Measurements from ENCODE around the gene MOGAT3.

MOGAT3 gene, protein sequence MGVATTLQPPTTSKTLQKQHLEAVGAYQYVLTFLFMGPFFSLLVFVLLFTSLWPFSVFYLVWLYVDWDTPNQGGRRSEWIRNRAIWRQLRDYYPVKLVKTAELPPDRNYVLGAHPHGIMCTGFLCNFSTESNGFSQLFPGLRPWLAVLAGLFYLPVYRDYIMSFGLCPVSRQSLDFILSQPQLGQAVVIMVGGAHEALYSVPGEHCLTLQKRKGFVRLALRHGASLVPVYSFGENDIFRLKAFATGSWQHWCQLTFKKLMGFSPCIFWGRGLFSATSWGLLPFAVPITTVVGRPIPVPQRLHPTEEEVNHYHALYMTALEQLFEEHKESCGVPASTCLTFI

DNA sequence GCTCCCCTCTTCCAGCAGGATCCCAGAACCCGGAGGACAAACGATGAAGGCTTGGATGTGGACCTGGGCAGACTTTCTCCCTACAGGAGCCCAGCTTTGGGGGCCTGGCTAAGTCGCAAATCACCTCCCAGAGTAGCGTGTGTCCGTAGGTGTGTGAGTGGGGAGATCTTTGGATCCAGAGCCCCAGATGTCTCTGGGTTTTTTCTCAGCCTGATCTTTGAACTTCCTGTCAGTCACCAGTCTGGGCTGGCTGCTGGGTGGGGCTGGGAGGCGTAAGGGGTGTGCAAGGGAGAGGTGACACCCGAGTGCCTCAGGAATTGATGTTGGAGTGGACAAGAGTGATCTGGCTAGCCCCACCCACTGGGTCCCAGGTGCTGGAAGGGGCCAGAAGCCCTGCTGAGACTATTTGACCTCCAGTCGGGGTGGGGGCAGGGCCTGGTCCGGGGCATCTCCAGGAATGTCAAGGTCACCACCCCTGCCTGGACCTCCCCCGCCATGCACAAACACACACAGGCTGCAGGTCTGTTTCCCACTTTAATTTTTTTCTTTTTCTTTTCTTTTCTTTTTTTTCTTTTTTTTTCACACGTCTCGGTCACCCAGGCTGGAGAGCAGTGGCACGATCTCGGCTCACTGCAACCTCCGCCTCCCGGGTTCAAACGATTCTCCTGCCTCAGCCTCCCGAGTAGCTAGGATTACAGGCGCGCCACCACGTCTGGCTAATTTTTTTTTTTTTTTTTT is at the start of gene MOGAT3:
Gene MOGAT3, minus strand, starts transcription at position 175 of the 738 bp plus-strand sequence. CDS start 182 bp downstream, outside the sequence.
- no peak for DNase-seq

DNA sequence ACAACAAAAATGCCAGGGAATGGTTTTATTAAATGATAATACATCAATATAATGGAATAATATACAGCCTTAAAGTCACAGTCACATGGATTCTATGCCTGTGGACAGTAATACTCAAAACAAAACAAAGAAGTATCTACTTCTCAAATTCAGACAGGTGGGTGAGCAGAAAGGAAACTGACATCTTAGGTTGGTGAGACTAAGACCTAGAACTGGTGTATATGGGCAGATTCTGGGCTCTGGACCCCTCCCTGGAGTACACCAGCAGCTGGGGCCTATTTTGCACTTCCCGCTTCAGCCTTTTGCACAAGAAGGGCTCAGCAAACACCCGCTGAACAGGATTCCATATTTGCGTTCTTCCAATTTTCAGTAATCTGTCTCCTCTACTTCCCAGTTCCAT is 49.5 kb upstream of the MOGAT3 start:
- DNase-seq, result peak; percentile 12

DNA sequence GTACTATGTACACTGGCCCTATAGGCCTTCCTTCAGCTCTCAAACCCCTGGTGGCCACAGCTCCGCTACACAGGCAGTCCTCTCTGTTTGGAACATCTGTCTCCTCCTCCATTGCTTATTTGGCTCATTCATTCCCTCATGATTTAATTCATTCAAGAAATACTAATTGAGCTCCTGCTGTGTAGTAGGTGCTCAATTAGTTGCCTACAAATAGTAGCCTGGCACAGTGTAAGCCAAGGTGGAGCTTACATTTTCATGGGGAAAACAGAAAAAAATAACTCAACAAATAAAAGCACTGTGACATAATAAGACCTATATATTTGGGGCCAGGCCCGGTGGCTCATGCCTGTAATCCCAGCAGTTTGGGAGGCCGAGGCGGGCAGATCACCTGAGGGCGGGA is 47.4 kb upstream of the MOGAT3 start:
- no peak for DNase-seq

DNA sequence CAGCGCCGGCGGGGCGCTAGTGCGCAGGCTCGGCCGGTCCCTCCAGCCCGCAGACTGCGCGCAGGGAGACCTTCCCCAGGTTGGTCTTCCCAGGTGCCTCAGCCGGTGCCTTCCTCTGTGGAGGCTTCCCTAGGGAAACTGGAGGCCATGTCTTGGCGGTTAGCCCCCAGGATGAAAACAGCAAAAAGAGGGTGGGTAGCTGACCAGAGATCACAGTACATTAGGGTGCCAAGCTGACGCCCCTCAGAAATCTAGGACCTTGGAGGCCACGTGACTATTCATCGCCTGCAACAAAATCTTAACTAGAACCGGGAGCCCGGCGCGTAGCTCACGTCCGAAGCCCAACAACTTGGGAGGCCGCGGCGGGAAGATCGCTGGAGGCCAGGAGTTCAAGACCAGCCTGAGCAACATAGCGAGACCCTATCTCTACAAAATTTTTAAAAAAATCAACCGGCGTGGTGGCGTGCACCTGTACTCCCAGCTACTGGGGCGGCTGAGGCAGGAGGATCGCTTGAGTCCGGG is 44.4 kb upstream of the MOGAT3 start:
- no peak for DNase-seq

DNA sequence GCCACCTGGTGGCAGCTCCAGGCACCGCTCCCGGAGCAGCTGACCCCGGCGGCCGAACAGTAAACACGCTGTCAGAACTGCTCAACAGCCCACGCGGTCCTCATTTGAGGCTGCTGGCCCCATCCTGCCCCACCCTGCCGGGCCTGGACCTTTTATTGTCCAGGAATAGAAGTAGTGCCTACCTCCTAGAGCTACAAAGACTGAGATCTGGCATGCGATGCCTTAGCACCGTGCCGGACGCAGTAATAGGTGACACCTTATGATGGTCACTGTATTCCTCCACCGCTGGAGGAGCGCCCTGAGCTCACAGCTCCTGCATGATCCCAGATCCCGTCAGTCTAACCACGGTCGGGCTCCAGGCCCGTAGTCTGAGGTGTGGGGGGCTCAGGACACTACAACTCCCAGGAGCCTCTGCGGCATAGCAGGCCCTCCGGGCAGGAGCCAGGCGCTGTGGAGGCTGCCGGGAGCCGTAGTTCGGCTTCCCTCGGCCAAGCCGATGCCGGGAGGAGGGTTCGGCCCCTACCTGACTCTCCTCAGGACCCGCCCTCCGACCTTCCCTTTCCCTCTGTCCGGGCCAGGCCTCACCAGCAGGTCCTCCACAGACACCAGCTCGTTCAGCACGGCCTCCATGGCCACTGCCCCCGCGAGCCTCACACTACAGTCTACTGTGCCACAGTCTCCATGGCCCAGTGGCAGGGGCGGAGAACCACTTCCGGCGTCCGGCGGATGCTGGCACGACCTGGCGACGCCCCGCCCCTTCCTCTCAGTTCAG is 43.7 kb upstream of the MOGAT3 start, which contains the start of gene FIS1:
Gene FIS1, minus strand, starts transcription at position 707 of the 772 bp plus-strand sequence. Its CDS starts 77 bp downstream, at position 630.
- peak; percentile 81 for DNase-seq

DNA sequence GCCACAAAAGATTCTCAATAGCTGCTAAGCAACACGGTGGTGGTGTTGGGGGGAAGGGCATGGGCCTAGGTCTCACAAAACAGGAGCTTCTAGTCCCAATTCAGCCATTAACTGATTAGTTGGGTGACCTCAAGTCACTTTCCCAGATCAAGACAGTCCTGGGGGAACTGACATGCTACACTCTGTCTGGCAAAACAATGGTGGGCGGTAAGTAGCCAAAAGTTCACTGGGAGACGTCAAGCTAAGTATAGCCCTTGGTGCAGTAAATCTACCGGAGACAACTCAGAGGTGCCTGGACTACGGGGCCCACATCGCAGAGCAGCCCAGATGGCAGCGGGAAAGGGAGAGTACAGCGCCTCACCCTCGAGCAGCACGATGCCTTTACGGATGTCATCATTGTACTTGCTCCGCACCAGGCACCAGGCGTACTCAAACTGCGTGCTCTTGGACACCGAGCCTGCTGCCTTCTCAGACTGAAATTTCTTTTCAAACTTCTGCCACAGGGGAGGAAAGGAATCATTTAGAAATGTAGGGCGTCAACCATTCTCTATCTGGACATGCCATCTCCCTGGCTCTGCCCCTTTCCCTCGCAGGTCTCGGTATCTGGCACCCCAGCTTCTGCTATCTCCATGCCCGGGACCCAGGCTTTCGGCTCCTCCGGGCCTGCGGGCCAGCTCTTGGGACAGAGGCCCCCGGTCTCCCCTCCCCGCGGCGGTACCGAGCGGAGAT is 43.0 kb upstream of the MOGAT3 start:
- peak; percentile 30 for DNase-seq

DNA sequence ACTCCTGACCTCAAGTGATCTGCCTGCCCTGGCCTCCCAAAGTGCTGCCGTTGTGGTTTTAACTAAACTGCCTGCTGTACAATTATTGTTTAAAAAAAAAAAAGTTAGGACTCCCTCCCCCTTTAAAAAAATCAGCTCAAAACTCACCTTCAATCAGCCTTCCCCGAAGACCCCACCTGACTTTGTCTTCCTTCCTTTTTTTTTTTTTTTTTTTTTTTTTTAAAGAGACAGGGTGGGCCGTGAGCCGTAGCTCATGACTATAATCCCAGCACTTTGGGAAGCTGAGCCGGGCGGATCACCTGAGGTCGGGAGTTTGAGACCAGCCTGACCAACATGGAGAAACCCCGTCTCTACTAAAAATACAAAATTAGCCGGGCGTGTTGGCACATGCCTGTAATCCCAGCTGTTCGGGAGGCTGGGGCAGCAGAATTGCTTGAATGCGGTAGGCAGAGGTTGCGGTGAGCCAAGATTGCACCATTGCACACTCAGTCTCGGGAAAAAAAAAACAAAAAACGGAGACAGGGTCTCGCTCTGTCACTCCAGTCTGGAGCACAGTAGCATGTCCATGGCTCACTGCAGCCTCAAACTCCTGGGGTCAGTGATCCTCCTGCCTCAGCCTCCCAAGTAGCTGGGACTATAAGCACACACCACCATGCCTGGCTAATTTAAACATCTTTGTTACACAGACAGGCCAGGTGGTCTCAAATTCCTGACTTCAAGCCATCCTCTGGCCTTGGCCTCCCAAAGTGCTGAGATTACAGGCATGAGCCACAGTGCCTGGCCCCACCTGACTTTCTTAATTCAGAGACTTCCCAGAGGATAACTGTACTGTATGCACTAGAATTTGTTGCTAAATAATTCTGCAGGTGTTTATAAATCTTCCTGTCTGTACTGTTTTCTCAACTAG is 40.9 kb upstream of the MOGAT3 start:
- DNase-seq, result peak; percentile 84

DNA sequence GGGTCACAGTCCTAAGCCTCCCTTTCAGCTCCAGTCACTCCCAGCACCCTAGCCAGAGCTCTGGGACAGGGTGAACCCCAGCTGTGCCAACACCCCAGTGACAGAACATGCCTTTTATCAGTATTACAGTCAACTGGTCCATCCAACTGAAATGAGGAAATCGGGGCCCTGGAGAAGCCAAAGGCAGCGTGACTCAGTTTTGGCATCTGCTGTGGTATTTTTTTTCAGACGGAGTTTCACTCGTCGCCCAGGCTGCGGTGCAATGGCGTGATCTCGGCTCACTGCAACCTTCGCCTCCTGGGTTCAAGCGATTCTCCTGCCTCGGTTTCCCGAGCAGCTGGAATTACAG is 40.2 kb upstream of the MOGAT3 start:
- DNase-seq, result peak; percentile 92

DNA sequence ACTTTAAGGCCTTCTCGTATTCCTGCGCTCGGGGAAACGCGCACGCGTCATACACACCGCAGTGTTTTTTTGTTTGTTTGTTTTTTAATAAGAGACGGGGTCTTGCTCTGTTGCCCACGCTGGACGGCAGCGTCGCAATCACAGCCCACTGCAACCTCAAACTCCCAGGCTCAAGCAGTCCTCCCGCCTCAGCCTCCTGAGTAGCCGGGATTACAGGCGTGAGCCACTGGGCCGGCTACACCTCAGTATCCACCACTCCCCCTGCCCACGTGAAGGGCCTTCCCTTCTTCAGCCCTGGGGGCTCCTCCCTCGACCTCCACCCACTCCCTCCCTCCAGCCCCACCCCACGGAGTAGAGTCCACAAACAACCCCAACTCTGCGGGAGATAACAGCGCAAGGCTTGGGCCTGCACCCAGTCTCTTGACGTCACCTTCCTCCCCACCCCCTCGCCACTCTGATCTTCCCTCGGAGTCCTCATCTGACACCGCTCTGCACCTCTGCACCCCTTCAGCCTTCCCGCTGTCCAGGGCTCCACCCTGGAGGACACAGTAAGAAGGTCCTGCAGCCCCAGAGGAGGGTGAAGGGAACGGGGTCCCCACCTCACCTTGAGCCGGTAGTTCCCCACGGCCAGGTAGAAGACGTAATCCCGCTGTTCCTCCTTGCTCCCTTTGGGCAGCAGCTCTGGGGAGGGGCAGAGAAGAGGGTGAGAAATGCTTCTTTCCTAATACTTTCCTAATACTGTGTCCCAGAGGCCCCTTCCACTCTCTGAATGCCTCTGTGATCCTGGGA is 39.6 kb upstream of the MOGAT3 start:
- no peak for DNase-seq

DNA sequence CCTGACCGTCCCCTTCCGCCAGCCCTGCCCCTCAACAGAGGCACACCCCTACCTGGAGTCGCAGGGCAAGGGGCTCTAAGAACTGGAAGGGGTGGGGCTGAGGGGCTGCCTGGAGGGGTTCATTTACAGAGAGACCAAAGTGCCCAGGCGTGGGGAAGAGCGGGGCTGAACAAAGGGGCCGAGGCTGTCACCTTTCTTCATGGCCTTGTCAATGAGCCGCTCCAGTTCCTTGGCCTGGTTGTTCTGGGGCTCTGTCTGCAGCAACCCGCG is 39.0 kb upstream of the MOGAT3 start:
- DNase-seq, result no peak

DNA sequence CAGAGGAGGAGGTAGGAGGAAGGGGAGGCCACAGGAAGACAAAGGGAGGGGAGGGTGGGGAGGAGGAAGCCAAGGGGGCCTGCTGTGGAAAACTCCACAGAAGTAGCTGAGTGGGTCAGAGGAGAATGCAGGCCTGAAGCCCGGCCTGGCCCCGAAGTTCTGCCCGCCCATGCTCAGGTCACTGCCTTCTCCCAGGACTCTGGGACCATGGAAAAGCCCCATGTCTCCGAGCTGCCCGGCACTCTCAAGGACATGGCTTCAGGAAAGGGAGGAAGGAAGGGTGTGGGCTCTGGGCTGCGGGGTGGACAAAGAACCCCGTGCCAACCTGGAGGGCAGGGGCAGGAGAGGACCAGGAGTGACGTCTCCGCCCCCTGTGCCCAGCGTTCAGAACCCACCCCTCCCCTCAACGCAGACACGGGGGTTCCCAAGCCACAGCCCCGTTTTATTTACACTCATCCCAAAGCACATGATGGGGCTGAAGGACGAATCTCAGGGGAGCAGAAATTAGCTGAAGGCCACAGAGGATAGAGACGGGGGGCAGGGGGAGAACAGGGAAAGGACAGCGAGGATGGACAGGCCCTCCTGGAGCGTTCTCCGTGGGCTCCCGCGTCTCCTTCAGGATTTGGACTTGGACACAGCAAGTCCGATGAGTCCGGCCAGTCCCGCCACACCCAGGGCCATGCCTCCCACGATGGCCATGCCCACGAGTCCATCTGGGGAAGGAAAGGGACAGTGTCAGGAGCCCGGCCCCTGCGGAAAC is 38.5 kb upstream of the MOGAT3 start:
- DNase-seq, result no peak

DNA sequence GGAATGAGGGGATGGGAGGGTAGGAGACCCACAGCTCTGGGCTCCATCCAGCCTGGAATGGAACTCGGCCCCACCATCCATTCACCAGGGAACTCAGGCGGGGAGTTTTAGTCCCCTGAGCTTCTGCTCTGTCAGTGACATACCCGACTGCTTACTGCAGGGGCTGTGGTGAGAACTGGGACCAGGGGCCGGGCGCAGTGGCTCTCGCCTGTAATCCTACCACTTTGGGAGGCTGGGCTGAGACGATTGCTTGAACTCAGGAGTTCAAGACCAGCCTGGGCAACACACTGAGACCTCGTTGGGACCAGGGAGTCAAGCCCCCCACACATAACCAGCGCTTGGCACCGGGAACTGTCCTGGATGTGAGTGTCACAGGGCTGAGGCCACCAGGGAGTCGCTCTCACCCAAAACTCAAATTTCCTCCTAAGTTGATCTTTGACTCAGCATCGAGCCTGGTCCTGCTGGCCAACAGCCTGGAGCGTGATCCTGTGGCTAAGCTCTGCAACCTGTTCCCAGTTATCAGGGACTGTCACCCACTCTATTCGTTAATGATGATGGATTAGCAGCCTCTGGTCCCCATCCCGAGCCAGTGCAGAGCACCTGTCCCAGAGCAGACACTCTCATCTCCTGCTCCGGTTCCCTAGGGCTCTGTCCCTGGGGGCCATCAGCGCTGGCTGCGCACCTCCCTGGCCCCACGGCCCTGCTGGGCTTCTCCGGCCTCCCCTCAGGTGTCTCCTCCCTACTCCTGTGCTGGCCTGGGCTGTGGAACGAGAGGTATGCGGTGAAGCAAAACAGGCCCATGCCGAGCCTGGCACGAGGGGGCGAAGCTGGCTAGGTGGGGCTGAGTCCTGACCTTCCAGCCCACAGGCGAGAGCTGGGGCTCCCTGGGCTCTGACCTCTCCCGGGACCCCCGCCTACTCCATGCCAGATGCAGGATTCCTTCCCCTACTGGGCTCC is 37.7 kb upstream of the MOGAT3 start:
- no peak for DNase-seq

DNA sequence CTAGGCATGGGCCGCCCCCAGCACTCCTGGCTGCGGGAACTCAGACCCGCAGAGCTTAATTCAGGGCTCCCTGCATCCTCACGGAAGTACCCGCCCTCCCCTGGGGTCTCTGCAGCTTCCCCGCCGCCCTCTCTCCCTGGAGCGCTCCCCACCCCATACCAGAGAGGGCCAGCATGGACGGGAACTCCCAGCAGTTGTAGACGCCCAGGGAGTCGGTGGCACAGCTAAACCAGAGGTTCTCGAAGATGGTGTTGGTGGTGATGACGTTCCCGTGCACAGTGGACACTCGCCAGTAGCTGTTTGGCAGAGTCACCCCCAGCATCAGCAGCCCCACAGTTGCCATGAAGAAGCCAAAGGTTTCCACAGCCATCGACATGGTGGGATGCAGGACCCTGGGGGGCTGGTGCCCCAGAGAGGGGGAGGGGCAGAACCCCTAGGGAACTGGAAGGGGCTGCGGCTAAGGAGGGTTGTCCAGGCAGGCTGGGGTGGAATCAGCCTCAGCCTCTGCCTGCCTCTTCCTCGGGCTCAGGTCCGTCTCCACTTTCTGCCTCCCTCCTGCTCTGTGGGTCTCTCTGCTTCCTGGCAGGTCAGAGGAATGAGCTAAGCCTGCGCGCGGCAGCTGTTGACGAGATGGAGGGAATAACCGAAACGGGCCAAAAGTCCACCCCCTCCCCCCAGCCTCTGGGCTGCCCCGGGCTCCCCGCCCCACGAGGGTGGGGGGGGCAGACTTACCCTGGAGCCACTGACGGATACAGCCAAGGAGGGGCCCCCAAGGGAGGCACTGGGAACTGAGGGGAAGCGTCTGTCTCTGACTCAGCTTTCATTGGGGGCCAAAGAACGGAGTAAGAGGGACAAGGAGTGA is 36.6 kb upstream of the MOGAT3 start, which contains the start of gene CLDN15:
Gene CLDN15, minus strand, starts transcription at position 597 of the 862 bp plus-strand sequence. Its CDS starts 221 bp downstream, at position 376.
- DNase-seq, result no peak

DNA sequence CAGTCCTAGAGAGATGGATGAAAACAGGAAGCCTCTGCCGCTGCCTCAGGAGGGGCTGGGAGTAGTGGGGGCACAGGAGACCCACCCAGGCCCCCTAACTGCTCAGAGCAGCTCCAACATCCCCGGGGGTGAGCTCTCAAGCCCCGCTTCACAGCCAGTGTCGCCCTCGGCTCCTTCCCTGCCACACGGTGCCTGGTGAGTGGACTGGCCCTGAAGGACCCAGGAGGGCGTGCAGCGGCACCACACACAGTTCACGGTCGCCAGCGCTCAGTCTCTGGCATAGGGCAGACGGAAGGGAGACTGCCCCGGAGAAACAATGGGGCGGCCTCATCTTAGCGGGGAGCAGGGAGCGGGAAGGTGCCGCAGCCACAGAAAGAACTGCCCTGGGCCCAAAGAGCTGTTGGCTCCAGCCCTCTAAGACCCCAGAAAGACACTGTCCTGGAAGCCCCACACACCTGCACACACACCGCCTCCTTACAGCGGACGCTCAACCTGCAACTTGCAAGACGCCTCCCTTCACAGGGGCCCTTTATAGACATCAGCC is 35.5 kb upstream of the MOGAT3 start:
- DNase-seq, result no peak

DNA sequence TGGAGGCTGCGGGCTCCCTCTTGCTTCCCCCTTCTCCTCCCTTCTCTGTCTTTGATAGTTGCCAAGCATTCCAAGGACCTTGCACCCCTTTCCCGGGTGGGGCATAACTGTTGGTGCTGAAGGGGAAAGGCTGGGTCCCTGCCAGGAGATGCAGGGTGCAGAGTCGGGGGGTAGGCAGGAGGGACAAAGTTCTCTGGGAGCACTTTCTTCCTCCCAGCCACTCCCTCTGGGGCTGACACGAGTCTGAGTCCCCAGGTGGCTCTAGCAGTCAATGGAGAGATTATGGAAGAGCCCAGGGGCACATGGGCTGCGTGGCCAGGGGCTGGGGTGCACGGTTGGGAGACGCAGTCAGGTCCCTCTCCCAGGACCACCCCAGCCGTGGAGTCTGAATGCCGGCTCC is 34.7 kb upstream of the MOGAT3 start:
- DNase-seq, result no peak

DNA sequence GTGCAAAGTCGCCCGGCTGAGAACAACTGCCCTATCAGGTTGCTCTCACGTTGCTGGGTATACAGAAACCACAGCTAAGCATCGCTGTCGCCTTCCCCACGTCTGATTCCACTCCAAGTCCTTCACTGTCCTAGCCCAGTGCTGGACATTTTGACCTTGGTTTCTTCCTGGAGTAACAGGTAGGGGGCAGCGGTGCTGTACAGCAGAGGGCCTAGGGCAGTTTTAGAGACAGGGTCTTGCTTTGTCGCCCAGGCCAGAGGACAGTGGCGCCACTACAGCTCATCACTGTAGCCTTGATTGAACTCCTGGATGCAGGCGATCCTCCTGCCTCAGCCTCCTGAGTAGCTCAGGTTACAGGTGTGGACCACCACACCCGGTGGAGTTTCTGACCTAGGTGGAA is 34.2 kb upstream of the MOGAT3 start:
- DNase-seq, result no peak

DNA sequence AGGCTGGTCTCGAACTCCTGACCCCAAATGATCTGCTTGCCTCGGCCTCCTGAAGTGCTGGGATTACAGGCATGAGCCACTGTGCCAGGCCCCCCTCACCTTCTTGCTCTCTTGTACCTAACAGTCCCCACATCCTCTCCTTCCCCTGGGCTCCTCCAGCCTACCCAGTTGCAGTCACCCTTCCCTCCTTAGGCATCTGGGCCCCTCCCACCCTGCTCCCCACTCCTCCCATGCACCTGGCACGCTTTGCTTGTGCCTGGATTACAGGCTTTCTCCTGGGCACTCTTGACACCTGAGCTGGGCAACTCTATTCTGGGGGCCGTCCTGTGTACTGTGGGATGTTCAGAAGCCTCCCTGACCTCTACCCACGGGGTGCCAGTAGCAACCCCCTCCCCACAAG is 33.8 kb upstream of the MOGAT3 start:
- no peak for DNase-seq
